Colonic mucosa (tissue), 4 donors: ENCODE data around the gene RAB11FIP5. TPM values are rescaled to one million over a fixed set of nuclear protein-coding genes. Genes with fewer than 3 reads are reported as not detected.

Source experiments
- DNase-seq: peaks from one replicate; pipeline ENCODE4 v3.0.0-alpha.2; 2020
- H3K27ac ChIP-seq: fragments of 200-600 bp; one replicate; pipeline ENCODE4 v1.8.0; 2021
- H3K27me3 ChIP-seq: fragments of 200-600 bp; one replicate; pipeline ENCODE4 v1.8.0; 2021
- H3K36me3 ChIP-seq: fragments of 200-600 bp; one replicate; pipeline ENCODE4 v1.8.0; 2021
- H3K4me1 ChIP-seq: fragments of 200-600 bp; one replicate; pipeline ENCODE4 v1.8.0; 2021; ENCODE audit warnings: mild to moderate bottlenecking
- H3K4me3 ChIP-seq: fragments of 200-600 bp; one replicate; pipeline ENCODE4 v1.8.0; 2021
- H3K9ac ChIP-seq, 2 donors: one replicate each; pipeline ENCODE4 v1.7.0; 2013; ENCODE audit warnings: control low read depth in 2 of 2, low read depth in 2 of 2, low read length in 2 of 2
- H3K9me3 ChIP-seq: fragments of 200-600 bp; one replicate; pipeline ENCODE4 v1.8.0; 2021
- CTCF ChIP-seq: fragments of 200-600 bp; IDR thresholded peaks from one replicate; pipeline ENCODE4 v1.8.0; 2022; ENCODE audit warnings: antibody characterized with exemption, mild to moderate bottlenecking
- intact Hi-C: fragments of 100-400 bp; cut with DNase I; formaldehyde crosslinking; loops from one replicate; pipeline ENCODE4 v1.14.1; 2022
- total RNA-seq, 2 donors: library from RNA; stranded (reverse); fragmentation: NEBNext Ultra II Directional in 1 of 2; extraction: Animal tissue kit (Norgen Biotek cat#: 25700) in 1 of 2; gene quantifications; one replicate each; pipeline ENCODE4 v1.2.1, GENCODE V29; 2021
- donor health status: healthy.
- donor health status: DM: no; HTN: no; CAD: no.
- donor health status: DM: no; HTN: no; CAD: no.

RAB11FIP5 gene
- total RNA-seq, 2 donors from 2014 or later: 17.8 to 33.7 TPM

- TF ChIP-seq CTCF: no peak
- H3K4me3 ChIP-seq: no peak overlapping the region
- no peaks in the 10 kb centered on the region for H3K4me1 ChIP-seq
- DNase-seq: no peak
- H3K27me3 ChIP-seq: no peaks in the 10 kb centered on the region
- H3K36me3 ChIP-seq: no peaks in the 10 kb centered on the region
- intact Hi-C loops: no loop called here
- H3K9ac ChIP-seq: no peak overlapping the region
- no peaks in the 10 kb centered on the region for H3K9me3 ChIP-seq
- no peak overlapping the region for H3K27ac ChIP-seq
These were observed 83.9 kb downstream of the RAB11FIP5 start for GRCh38 chr2:73028841-73029240.

- Histone ChIP-seq H3K27me3 (no peaks in the 10 kb centered on the region), H3K36me3 (no peaks in the 10 kb centered on the region), H3K4me3 (no peak overlapping the region), H3K9ac (no peak overlapping the region), H3K4me1 (no peaks in the 10 kb centered on the region), H3K27ac (no peak overlapping the region), H3K9me3 (no peaks in the 10 kb centered on the region)
- no peak for DNase-seq
- intact Hi-C loops: no loop called here
- no peak for TF ChIP-seq CTCF
These were observed 85.4 kb downstream of the RAB11FIP5 start for GRCh38 chr2:73027340-73027739.

DNA sequence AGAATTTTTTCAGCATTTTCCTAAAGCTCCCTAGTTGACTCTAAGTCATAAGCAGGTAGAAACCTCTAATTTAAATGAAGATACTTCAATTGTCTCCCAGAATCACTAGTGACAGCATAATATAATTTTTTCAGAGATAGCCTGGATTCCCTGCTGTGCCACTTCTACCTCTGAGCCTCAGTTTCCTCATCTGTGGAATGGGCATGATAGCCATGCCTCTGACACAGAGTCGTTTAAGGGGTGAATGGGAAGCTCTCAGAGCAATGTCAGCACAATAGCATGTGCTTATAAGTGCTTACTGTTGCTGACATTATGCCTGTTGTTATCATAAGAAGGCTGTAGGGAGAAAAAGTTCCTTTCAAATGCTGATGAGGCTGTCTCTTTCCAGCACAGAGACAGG lies 89.3 kb downstream of the RAB11FIP5 start:
- Histone ChIP-seq H3K4me3 (no peak overlapping the region), H3K4me1 (no peaks in the 10 kb centered on the region), H3K9ac (no peak overlapping the region), H3K27ac (no peak overlapping the region), H3K27me3 (no peaks in the 10 kb centered on the region), H3K36me3 (no peaks in the 10 kb centered on the region), H3K9me3 (no peaks in the 10 kb centered on the region)
- no peak for DNase-seq
- intact Hi-C loops: no loop called here
- no peak for TF ChIP-seq CTCF

Other genes with a start within 250 kb of the RAB11FIP5 start
- 100 to 1,000 TPM in 1 of 2 donors, 10 to 100 TPM in 1; 79.6 to 129 TPM for gene SPR, start 225.5 kb downstream of the RAB11FIP5 start, total RNA-seq
- gene EMX1, start 195.4 kb downstream of the RAB11FIP5 start, total RNA-seq: 1 to 10 TPM; 1.1 to 2.0 TPM
- gene SFXN5, start 41.2 kb downstream of the RAB11FIP5 start, total RNA-seq: 10 to 100 TPM; 16.1 to 26.4 TPM
- not detected for gene NOTO, start 89.6 kb upstream of the RAB11FIP5 start, total RNA-seq
- 10 to 100 TPM in 1 of 2 donors, 1 to 10 TPM in 1; 9.4 to 18.9 TPM for gene SMYD5, start 101.3 kb upstream of the RAB11FIP5 start, total RNA-seq
- 10 to 100 TPM; 36.2 to 47.5 TPM for gene PRADC1, start 120.3 kb upstream of the RAB11FIP5 start, total RNA-seq
- 100 to 1,000 TPM; 147 to 353 TPM for gene CCT7, start 121.4 kb upstream of the RAB11FIP5 start, total RNA-seq
- gene FBXO41, start 171.5 kb upstream of the RAB11FIP5 start, total RNA-seq: 1 to 10 TPM; 2.4 to 2.5 TPM
- not detected for gene EGR4, start 180.6 kb upstream of the RAB11FIP5 start, total RNA-seq